Fibroblast of lung (primary cell): ENCODE results near the gene FAM13C. TPM values are rescaled to one million over a fixed set of nuclear protein-coding genes. Genes with fewer than 3 reads are reported as not detected.

Source experiments
- DNase-seq, 2 donors: peaks; one replicate each; pipeline versions ENCODE4 v3.0.0 to v3.0.0-alpha.2; 2010; ENCODE audit warnings: low read depth in 2 of 2
- H2AFZ ChIP-seq: 2 replicates; pipeline ENCODE4 v1.5.1; 2012; ENCODE audit warnings: low read length, control low read depth, inconsistent platforms
- H3K27ac ChIP-seq: 2 replicates; pipeline ENCODE4 v1.5.1; 2011; ENCODE audit warnings: low read length, control low read depth; ENCODE audit not compliant: insufficient read depth
- H3K27me3 ChIP-seq: 2 replicates; pipeline ENCODE4 v1.5.1; 2011; ENCODE audit warnings: mild to moderate bottlenecking, low read length; ENCODE audit not compliant: control insufficient read depth, insufficient read depth
- H3K36me3 ChIP-seq: 2 replicates; pipeline ENCODE4 v1.5.1; 2011; ENCODE audit warnings: low read length; ENCODE audit not compliant: control insufficient read depth, insufficient read depth
- H3K4me1 ChIP-seq: 2 replicates; pipeline ENCODE4 v1.5.1; 2011; ENCODE audit warnings: low read length; ENCODE audit not compliant: control insufficient read depth, insufficient read depth; ENCODE audit errors: extremely low read depth
- H3K4me2 ChIP-seq: 2 replicates; pipeline ENCODE4 v1.5.1; 2011; ENCODE audit warnings: low read length, control low read depth; ENCODE audit not compliant: insufficient read depth; ENCODE audit errors: extremely low read depth
- H3K4me3 ChIP-seq, 4 experiments: fragments of 200-600 bp in 1 of 4; sonication (generic) in 1 of 4; replicated peaks in 1 of 4; 2 replicates each; pipeline ENCODE4 v1.5.1; 2011 to 2016; ENCODE audit warnings: low read length in 4 of 4, low read depth in 3 of 4, mild to moderate bottlenecking in 3 of 4, control low read depth in 2 of 4, inconsistent platforms in 1 of 4, mixed read lengths in 1 of 4; ENCODE audit not compliant: insufficient read depth in 1 of 4; ENCODE audit errors: control extremely low read depth in 1 of 4
- H3K79me2 ChIP-seq: 2 replicates; pipeline ENCODE4 v1.5.1; 2012; ENCODE audit warnings: mild to moderate bottlenecking, low read length, inconsistent platforms; ENCODE audit not compliant: control insufficient read depth, insufficient read depth
- H3K9ac ChIP-seq: 2 replicates; pipeline ENCODE4 v1.5.1; 2011; ENCODE audit warnings: mild to moderate bottlenecking, low read length, control low read depth; ENCODE audit not compliant: insufficient read depth
- H3K9me3 ChIP-seq: 2 replicates; pipeline ENCODE4 v1.5.1; 2012; ENCODE audit warnings: low read depth, low read length; ENCODE audit not compliant: control insufficient read depth, insufficient read depth
- H4K20me1 ChIP-seq: 2 replicates; pipeline ENCODE4 v1.5.1; 2011; ENCODE audit warnings: low read length; ENCODE audit not compliant: control insufficient read depth, insufficient read depth; ENCODE audit errors: extremely low read depth
- CTCF ChIP-seq, 2 donors: IDR thresholded peaks in 1 of 2; conservative IDR thresholded peaks in 1 of 2; 1 replicate in 1 of 2; 2 replicates in 1 of 2; pipeline ENCODE4 v1.5.1; 2011 to 2012; ENCODE audit warnings: low read length in 2 of 2, control low read depth in 1 of 2, inconsistent platforms in 1 of 2, low read depth in 1 of 2, mild to moderate bottlenecking in 1 of 2
- EZH2 ChIP-seq: IDR thresholded peaks from 2 replicates; pipeline ENCODE4 v1.5.1; 2012; ENCODE audit warnings: low read length, control low read depth, mild to moderate bottlenecking; ENCODE audit errors: missing control alignments
- polyA plus RNA-seq, 2 donors: library from polyadenylated mRNA; depleted of rRNA in 1 of 2; stranded (reverse) in 1 of 2; unstranded in 1 of 2; fragments of >200 nt; gene quantifications; 2 replicates each; pipeline ENCODE4 v1.2.1, GENCODE V29; 2011 to 2012; ENCODE audit warnings: missing spikeins in 1 of 2
- total RNA-seq: library from RNA; depleted of rRNA; stranded (reverse); fragments of >200 nt; gene quantifications from 2 replicates; pipeline ENCODE4 v1.2.1, GENCODE V29; 2014

Gene FAM13C
- total and polyA plus RNA-seq, 2 donors (not counting 1 experiment from before 2014, with no cell fraction given) = 2.8 to 5.9 TPM

- H3K9ac ChIP-seq = no peak overlapping the region
- no peak for TF ChIP-seq EZH2
- TF ChIP-seq CTCF (conservative IDR thresholded peaks at IDR 0.05 in 1 of 2, IDR thresholded peaks at IDR 0.05 in 1 of 2; ENCODE audit: low read depth in 1 of 2, low read length in 2 of 2) = no peak
Observed at GRCh38 chr10:59237775-59238174, 124.6 kb downstream of the FAM13C start.

GRCh38 chr10:59236064-59236697, 126.2 kb downstream of the FAM13C start:
- Histone ChIP-seq H3K27ac (no peak overlapping the region), H3K36me3 (no peaks in the 10 kb centered on the region), H3K27me3 (no peaks in the 10 kb centered on the region), H3K9me3 (no peaks in the 10 kb centered on the region), H3K4me2 (no peak overlapping the region), H2AFZ (no peak overlapping the region), H4K20me1 (no peaks in the 10 kb centered on the region), H3K4me3 (no peak overlapping the region), H3K79me2 (no peaks in the 10 kb centered on the region), H3K9ac (no peak overlapping the region), H3K4me1 (no peaks in the 10 kb centered on the region)
- TF ChIP-seq EZH2 (no peak), CTCF (conservative IDR thresholded peaks at IDR 0.05 in 1 of 2, IDR thresholded peaks at IDR 0.05 in 1 of 2; ENCODE audit: low read depth in 1 of 2, low read length in 2 of 2) (no peak)
- no peak for DNase-seq

More at GRCh38 chr10:59237775-59238174, 124.6 kb downstream of the FAM13C start:
- no peaks in the 10 kb centered on the region for H3K9me3 ChIP-seq
- H3K27me3 ChIP-seq = no peaks in the 10 kb centered on the region
- H3K27ac ChIP-seq = no peak overlapping the region
- H4K20me1 ChIP-seq = no peaks in the 10 kb centered on the region
- no peak overlapping the region for H3K4me2 ChIP-seq
- DNase-seq = no peak
- H2AFZ ChIP-seq = no peak overlapping the region
- no peaks in the 10 kb centered on the region for H3K36me3 ChIP-seq
- H3K4me1 ChIP-seq = no peaks in the 10 kb centered on the region
- no peak overlapping the region for H3K4me3 ChIP-seq
- H3K79me2 ChIP-seq = no peaks in the 10 kb centered on the region

GRCh38 chr10:59234816-59235429, 127.4 kb downstream of the FAM13C start:
- H3K9ac ChIP-seq = no peak overlapping the region
- H3K79me2 ChIP-seq = no peaks in the 10 kb centered on the region
- H3K4me1 ChIP-seq = no peaks in the 10 kb centered on the region
- H4K20me1 ChIP-seq = no peaks in the 10 kb centered on the region
- H2AFZ ChIP-seq = peak overlapping the region; percentile 46
- TF ChIP-seq CTCF (conservative IDR thresholded peaks at IDR 0.05 in 1 of 2, IDR thresholded peaks at IDR 0.05 in 1 of 2; ENCODE audit: low read depth in 1 of 2, low read length in 2 of 2) (peak; percentile 59 to 73), EZH2 (no peak)
- DNase-seq = peak; percentile 45 to 71
- no peaks in the 10 kb centered on the region for H3K36me3 ChIP-seq
- H3K4me3 ChIP-seq = no peak overlapping the region
- no peak overlapping the region for H3K27ac ChIP-seq
- H3K4me2 ChIP-seq = no peak overlapping the region
- H3K9me3 ChIP-seq = no peaks in the 10 kb centered on the region
- H3K27me3 ChIP-seq = no peaks in the 10 kb centered on the region
